T-helper 17 cell (primary cell): ENCODE measurements around the gene PACSIN2. TPM values are rescaled to one million over a fixed set of nuclear protein-coding genes. Genes with fewer than 3 reads are reported as not detected.
"Not testable (repeated sequence)": the region's sequence is repeated elsewhere in the genome, so short reads cannot be mapped to it uniquely, and the experiment has no call there.

Source experiments
- ATAC-seq: fragments of 150-1000 bp; cut with Tn5 transposase; 2 replicates; pipeline ENCODE4 v1.10.0; 2021; ENCODE audit warnings: mild to moderate bottlenecking, moderate library complexity
- DNase-seq, 3 donors: peaks; one replicate each; pipeline versions ENCODE4 v3.0.0 to v3.0.0-alpha.2; 2020 to 2021
- H3K9me3 ChIP-seq: one replicate; pipeline ENCODE4 v1.7.0; 2013; ENCODE audit warnings: low read length, mild to moderate bottlenecking; ENCODE audit not compliant: control insufficient read depth, poor library complexity, severe bottlenecking
- H3K27ac Mint-ChIP-seq: one replicate; pipeline ENCODE4 v1.8.0; 2022; ENCODE audit warnings: mild to moderate bottlenecking, moderate library complexity, mixed read lengths
- H3K27me3 Mint-ChIP-seq: one replicate; pipeline ENCODE4 v1.8.0; 2022; ENCODE audit warnings: mixed read lengths
- H3K36me3 Mint-ChIP-seq: one replicate; pipeline ENCODE4 v1.8.0; 2022; ENCODE audit warnings: low read depth, mixed read lengths
- H3K4me1 Mint-ChIP-seq: one replicate; pipeline ENCODE4 v1.8.0; 2022; ENCODE audit warnings: mild to moderate bottlenecking, mixed read lengths
- H3K4me3 Mint-ChIP-seq: one replicate; pipeline ENCODE4 v1.8.0; 2022; ENCODE audit warnings: mild to moderate bottlenecking, moderate library complexity, mixed read lengths
- total RNA-seq, 4 donors: library from RNA in 2 of 4; stranded (reverse) in 2 of 4; gene quantifications; one replicate each; pipeline ENCODE4 v1.2.3 and lab custom pipeline; 2022 to 2026

PACSIN2 gene
- total RNA-seq, 2 donors from 2014 or later = 36.8 to 61.3 TPM

DNA sequence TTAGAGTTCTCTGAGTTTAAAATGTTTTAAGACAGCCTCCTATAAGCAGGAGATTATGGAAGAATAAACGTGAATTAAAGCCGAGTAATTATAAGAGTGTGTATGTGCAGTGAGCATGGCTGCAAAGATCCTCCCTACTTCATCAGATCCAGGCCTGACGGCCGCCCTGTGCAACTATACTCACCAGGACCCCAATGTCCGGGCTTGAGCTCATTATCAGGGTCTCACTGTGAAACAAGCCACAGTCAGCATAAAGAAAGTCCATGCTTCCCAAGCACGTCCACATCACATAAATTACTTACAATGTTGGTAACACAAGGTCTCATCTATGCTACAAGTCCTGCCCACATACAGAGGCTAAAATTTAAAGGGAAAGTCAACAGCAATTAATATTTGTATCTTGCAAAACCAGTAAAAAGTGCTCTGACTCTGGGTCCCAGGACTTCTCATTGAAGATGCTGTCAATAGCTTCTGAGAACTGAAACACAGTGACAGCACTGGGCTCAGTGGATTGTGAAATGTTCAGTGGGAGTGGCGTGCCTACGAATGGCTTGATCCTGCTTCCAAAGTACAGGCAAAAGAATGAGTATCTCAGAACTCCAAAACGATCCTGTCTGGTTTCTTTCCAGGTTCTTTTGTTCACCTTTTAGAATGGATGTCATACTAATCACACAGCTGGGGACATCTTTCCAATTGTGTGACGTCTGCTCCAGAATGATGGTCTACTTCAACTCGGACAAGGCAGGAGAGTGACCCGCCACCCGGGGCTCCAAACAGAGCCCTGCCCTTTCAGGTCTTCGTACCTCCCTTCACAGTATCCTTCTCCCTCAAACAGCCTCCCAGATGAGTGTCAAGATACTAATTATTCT, 85.7 kb downstream of the PACSIN2 start:
- DNase-seq (no peak), ATAC-seq (no peak)
- peak overlapping the region; percentile 53 for H3K27ac Mint-ChIP-seq
- H3K27me3 Mint-ChIP-seq = no peaks in the 10 kb centered on the region
- no peaks in the 10 kb centered on the region for H3K9me3 ChIP-seq
- no peaks in the 10 kb centered on the region for H3K36me3 Mint-ChIP-seq
- H3K4me3 Mint-ChIP-seq = no peak overlapping the region
- H3K4me1 Mint-ChIP-seq = peaks cover 53% of the 10 kb centered on the region

DNA sequence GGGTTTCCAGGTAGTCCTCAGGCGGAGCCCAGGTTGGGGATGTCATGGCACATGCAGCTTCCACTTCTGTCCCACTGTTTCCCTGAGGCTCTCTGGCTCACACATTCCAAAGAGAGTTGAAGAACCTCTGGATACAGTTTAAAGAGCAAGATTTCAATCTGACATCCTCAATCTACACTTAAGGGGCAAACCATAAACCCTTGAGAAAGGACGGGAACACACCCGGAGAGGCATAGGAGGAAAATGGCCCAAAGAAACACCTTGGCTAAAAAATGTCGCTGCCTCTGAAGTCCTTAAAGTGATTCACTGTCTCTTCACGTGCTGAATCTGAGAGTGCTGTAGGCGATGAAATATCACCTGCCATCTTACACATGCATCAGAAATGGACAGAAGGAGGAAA, 87.0 kb downstream of the PACSIN2 start:
- Mint-ChIP-seq H3K27me3 (no peaks in the 10 kb centered on the region), H3K4me1 (peaks cover 45% of the 10 kb centered on the region), H3K4me3 (no peak overlapping the region), H3K27ac (no peak overlapping the region), H3K36me3 (no peaks in the 10 kb centered on the region)
- H3K9me3 ChIP-seq = no peaks in the 10 kb centered on the region
- DNase-seq (no peak), ATAC-seq (no peak)

DNA sequence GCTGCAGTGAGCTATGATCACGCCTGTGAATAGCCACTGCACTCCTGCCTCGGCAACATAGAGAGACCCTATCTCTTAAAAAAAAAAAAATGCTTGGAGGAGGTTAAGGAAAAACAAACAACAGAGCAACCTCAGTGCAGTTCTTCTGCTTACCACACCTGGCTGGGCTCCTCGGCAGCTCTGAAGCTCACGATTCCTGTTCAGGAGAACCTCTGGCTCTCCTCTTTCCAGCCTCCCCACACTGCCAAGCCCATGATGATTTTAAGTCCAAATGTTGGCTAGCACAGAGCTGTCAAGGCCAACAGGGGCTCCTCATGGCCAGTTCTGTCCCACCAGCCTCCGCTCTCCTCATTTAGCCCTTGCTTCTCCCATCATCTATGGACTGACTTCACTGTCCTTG, 88.2 kb downstream of the PACSIN2 start:
- H3K4me1 Mint-ChIP-seq = peaks cover 47% of the 10 kb centered on the region
- H3K9me3 ChIP-seq = no peaks in the 10 kb centered on the region
- H3K27me3 Mint-ChIP-seq = no peaks in the 10 kb centered on the region
- ATAC-seq = no peak
- H3K4me3 Mint-ChIP-seq = peak overlapping the region; percentile 49
- H3K36me3 Mint-ChIP-seq = no peaks in the 10 kb centered on the region
- H3K27ac Mint-ChIP-seq = no peak overlapping the region
- DNase-seq = no peak

DNA sequence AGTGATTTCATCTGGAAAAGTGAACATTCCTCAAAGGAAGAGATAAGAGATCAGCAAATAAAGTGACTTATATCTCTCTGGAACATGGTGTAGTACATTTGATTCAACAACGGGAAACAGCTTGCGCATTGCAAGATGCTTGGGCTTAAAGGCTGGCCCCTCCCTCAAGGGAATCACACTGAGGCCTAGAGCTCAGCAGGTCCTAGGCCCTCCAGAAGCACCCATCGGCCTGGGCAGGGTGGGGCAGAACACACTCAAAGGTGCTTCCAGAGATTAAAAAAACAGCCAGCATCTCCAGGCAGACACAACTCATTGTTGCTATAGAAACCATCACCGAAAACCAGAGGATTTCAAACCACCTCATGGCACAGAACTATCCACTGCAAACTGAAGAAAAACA, 88.8 kb downstream of the PACSIN2 start:
- peaks cover 42% of the 10 kb centered on the region for H3K4me1 Mint-ChIP-seq
- H3K27ac Mint-ChIP-seq = peak overlapping the region; percentile 16
- ATAC-seq = no peak
- no peak for DNase-seq
- H3K36me3 Mint-ChIP-seq = no peaks in the 10 kb centered on the region
- H3K9me3 ChIP-seq = no peaks in the 10 kb centered on the region
- no peaks in the 10 kb centered on the region for H3K27me3 Mint-ChIP-seq
- no peak overlapping the region for H3K4me3 Mint-ChIP-seq

DNA sequence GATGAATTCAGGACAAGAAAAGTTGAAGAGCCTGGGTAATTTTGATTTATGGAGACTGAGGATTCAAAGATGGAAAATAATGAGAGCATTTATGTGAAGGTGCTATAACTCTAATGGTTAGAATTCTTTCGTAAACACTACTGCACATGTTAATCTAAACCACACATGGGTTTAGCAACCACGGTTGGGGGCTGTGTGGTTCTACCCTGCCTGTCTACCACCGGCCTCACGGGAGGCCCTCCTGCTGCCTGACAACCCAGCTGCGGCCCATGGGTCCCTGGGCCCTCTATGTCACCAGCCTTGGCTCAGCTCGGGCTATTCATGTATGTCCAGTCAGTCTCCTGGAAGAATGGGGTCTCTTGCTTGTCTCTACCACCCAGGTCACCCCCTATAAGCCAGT, 89.4 kb downstream of the PACSIN2 start:
- no peaks in the 10 kb centered on the region for H3K9me3 ChIP-seq
- no peak overlapping the region for H3K4me3 Mint-ChIP-seq
- DNase-seq = no peak
- ATAC-seq = no peak
- H3K36me3 Mint-ChIP-seq = no peaks in the 10 kb centered on the region
- H3K4me1 Mint-ChIP-seq = peaks cover 40% of the 10 kb centered on the region
- no peaks in the 10 kb centered on the region for H3K27me3 Mint-ChIP-seq
- peak overlapping the region; percentile 16 for H3K27ac Mint-ChIP-seq

DNA sequence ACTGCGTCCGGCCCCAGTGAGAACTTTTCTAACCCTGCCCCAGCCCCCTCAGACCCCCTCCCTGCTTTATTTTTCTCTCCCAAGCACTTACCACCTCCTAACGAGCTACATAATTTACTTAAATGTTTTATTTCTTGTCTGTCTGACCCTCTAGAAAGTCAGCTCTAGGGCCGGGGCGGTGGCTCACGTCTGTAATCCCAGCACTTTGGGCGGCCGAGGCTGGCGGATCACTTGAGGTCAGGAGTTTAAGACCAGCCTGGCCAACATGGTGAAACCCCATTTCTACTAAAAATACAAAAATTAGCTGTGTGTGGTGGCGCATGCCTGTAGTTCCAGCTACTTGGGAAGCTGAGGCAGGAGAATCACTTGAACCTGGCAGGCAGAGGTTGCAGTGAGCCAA, 89.9 kb downstream of the PACSIN2 start:
- not testable (repeated sequence) for H3K4me3 Mint-ChIP-seq, DNase-seq, H3K9me3 ChIP-seq, H3K36me3 Mint-ChIP-seq, ATAC-seq, H3K27me3 Mint-ChIP-seq
- Mint-ChIP-seq H3K4me1 (peaks cover 40% of the 10 kb centered on the region), H3K27ac (peak overlapping the region; percentile 63)

DNA sequence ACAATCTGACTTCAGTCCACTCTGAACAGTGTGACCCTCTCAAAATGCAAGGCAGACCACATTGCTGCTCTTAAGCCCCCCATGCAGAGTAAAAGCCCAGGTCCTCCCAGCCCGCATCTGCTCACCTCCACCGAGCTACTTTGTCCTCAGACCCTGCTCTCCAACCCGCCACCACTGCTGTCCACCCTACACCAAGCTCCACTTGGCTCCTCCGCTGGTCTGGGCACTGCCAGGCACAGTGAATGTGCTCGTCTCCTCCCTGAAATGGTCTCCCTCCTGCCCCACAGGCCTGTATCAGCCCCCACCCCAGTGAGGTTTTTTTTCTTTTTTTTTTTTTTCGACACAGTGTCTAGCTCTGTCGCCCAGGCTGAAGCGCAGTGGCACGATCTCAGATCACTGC, 90.5 kb downstream of the PACSIN2 start:
- ATAC-seq = no peak
- H3K9me3 ChIP-seq = no peaks in the 10 kb centered on the region
- Mint-ChIP-seq H3K4me1 (peaks cover 34% of the 10 kb centered on the region), H3K27ac (peak overlapping the region; percentile 63), H3K4me3 (no peak overlapping the region), H3K27me3 (no peaks in the 10 kb centered on the region), H3K36me3 (no peaks in the 10 kb centered on the region)
- DNase-seq = no peak

DNA sequence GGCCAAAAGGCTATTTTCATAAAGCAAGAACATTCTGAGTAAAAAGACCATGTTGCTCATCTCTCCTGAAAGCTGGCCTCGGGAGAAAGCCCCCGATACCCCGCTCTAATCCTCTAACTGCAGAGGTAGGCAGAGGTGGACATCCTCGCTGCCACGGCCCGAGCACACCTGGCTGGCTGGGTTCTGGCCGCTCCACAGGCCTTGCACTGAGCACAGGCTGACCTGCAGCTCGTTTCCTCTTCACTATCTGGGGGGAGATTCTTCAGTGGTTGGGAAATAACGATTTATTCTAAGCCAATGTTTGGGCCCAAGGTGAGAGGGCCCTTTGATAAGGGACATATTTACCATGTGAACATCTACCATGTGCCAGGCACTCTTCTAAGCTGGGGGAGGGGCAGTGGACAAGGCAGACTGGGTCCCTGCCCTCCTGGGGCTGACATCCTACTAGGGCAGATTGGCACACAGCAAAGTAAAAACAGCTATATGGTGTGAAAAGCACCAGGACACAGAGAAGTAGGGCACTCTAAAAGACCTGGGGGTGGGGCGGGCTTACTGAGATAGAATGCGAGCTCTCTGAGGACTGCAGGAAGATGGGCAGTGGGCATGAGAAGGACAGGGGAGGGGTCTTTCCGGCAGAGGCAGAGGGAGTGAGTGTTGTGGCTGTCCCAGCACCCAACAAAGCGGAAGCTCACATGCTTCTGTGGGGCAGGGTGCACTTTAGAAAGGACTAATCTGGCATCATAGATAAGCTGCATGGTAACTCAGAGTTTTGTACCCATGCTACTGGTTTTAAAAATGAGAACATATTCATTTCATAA, 92.4 kb downstream of the PACSIN2 start:
- ATAC-seq (no peak), DNase-seq (no peak)
- H3K27ac Mint-ChIP-seq = peak overlapping the region; percentile 41
- no peak overlapping the region for H3K4me3 Mint-ChIP-seq
- no peaks in the 10 kb centered on the region for H3K36me3 Mint-ChIP-seq
- peaks cover 32% of the 10 kb centered on the region for H3K4me1 Mint-ChIP-seq
- H3K9me3 ChIP-seq = no peaks in the 10 kb centered on the region
- no peaks in the 10 kb centered on the region for H3K27me3 Mint-ChIP-seq

DNA sequence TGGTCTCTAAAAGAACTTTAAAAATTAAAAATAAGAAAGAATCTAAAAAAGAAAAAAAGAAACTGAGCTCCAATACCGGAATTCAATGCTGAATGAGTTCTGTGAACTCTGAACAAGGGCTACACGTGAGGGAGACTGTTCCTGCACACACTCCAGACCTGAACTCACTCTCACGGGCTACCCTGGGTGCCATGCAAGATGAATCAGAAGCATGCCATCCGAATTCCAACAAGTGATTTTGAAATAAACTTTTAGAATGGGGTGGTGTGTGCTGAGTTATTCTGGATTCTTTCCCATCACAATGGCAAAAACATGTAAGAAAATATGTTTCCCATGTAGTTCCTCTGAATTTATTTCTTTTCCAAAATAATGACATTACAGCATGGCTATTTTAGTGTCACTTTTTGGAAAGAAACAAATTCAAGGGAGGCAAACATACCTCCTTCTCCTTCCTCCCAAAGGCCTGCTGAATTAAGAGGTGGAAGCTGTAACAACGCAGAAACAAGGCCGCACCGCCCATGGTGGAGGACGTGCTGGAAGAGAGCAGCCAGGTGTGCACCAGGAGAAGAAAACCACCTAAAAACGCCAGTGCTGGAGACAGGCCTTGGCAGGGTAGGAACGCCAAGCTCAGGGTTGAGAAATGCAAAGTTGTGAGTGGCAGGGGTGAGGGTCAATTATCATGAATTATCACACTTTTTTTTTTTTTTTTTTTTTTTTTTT, 94.7 kb downstream of the PACSIN2 start:
- Mint-ChIP-seq H3K36me3 (no peaks in the 10 kb centered on the region), H3K4me1 (peaks cover 26% of the 10 kb centered on the region), H3K27me3 (no peaks in the 10 kb centered on the region), H3K4me3 (no peak overlapping the region), H3K27ac (no peak overlapping the region)
- no peaks in the 10 kb centered on the region for H3K9me3 ChIP-seq
- ATAC-seq (no peak), DNase-seq (no peak)

DNA sequence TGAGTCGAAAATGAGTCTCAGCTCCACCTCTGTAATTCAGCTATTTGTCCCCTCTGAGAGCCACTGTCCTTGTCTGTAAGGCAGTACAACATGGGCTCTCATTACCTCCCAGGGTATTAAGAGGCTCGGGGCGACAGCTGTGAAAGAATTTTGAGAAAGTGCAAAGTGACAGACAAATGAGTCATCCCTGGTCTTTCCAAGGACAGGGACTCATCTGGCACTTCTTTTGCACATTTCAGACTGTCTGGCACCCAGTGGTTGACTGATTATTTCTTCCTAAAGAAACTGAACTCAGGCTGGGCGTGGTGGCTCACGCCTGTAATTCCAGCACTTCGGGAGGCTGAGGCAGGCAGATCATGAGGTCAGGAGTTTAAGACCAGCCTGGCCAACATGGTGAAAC, 95.8 kb downstream of the PACSIN2 start:
- DNase-seq = no peak
- H3K27me3 Mint-ChIP-seq = no peaks in the 10 kb centered on the region
- no peak for ATAC-seq
- no peaks in the 10 kb centered on the region for H3K36me3 Mint-ChIP-seq
- H3K27ac Mint-ChIP-seq = peak overlapping the region; percentile 24
- no peaks in the 10 kb centered on the region for H3K9me3 ChIP-seq
- peaks cover 26% of the 10 kb centered on the region for H3K4me1 Mint-ChIP-seq
- H3K4me3 Mint-ChIP-seq = no peak overlapping the region

DNA sequence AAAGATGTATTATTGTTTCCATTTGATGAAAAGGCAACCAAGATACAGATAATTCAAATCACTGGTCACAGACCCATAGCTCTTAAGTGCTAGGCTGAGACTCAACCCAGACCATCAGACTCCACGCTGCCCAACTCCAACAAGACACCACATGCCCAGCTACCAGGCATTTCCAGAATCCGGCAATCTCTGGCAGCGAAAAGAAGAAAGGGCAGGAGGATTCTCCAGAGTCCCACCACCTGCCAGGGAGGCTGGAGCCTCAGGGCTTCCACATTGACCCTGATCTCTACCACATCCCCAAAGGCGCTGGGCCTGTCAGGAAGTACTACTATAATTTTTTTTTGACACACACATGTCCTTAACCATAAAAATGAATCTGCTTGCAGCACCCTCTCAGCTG, 96.4 kb downstream of the PACSIN2 start:
- DNase-seq = no peak
- H3K9me3 ChIP-seq = no peaks in the 10 kb centered on the region
- no peak for ATAC-seq
- Mint-ChIP-seq H3K27me3 (no peaks in the 10 kb centered on the region), H3K27ac (no peak overlapping the region), H3K4me3 (no peak overlapping the region), H3K4me1 (peaks cover 24% of the 10 kb centered on the region), H3K36me3 (no peaks in the 10 kb centered on the region)

DNA sequence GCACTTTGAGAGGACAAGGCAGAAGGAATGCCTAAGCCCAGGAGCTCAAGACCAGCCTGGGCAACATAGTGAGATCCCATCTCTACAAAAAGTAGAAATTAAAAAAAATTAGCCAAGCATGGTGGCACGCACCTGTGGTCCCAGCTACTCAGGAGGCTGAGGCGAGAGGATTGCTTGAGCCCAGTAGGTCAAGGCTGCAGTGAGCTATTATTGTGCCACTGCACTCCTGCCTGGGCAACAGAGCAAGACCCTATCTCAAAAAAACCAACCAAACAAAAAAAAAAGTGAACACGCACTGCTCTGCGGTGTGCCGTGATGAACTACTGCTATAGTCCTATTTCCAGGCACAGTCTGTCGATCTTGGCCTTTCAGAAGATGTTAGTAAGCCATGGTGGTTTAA, 97.6 kb downstream of the PACSIN2 start:
- not testable (repeated sequence) for H3K4me3 Mint-ChIP-seq, H3K27ac Mint-ChIP-seq, ATAC-seq, DNase-seq, H3K27me3 Mint-ChIP-seq, H3K9me3 ChIP-seq, H3K36me3 Mint-ChIP-seq
- H3K4me1 Mint-ChIP-seq = peaks cover 18% of the 10 kb centered on the region
